ENCODE data around the gene GCNT2. TPM values are rescaled to one million over a fixed set of nuclear protein-coding genes. Genes with fewer than 3 reads are reported as not detected.

Gene GCNT2
- total and polyA plus RNA-seq, 2 of the 8 experiments (the other 6 are each of a cell fraction or from before 2014, with no cell fraction given) = 19.3 to 52.5 TPM

DNA sequence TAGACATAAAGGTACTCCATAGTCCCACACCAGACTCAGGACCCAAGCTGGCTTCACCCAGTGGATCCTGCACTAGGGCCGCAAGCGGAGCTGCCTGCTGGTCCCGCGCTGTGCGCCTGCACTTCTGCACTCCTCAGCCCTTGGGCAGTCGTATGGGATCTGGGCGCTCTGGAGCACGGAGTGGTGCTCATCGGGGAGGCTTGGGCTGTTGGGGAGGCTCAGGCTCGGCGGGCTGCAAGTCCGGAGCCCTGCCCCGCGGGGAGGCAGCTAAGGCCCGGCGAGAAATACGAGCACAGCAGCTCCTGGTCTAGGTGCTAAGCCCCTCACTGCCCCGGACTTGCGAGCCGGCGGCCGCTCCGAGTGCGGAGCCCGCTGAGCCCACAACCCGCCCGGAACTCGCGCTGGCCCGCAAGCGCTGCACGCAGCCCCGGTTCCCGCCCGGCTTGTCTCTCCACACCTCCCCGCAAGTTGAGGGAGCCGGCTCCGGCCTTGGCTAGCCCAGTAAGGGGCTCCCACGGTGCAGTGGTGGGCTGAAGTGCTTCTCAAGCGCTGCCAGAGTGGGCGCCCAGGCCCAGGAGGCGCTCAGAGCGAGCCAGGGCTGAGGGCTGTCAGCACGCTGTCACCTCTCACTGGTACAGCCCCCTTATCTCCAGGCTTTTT is 33.4 kb upstream of the GCNT2 start (continued):
- TF ChIP-seq TAF7 (optimal IDR thresholded peaks at IDR 0.05; ENCODE audit: borderline replicate concordance, low read depth, low read length) (no peak), NANOG (IDR thresholded peaks at IDR 0.05; ENCODE audit: insufficient read depth, low read depth, low read length, poor library complexity, severe bottlenecking) (no peak), TCF12 (IDR thresholded peaks at IDR 0.05; ENCODE audit: low read depth, low read length) (no peak)
- TF ChIP-seq, protein P1, sequence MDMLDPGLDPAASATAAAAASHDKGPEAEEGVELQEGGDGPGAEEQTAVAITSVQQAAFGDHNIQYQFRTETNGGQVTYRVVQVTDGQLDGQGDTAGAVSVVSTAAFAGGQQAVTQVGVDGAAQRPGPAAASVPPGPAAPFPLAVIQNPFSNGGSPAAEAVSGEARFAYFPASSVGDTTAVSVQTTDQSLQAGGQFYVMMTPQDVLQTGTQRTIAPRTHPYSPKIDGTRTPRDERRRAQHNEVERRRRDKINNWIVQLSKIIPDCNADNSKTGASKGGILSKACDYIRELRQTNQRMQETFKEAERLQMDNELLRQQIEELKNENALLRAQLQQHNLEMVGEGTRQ (IDR thresholded peaks at IDR 0.05; ENCODE audit: low read length) = no peak
- TF ChIP-seq, protein P2, sequence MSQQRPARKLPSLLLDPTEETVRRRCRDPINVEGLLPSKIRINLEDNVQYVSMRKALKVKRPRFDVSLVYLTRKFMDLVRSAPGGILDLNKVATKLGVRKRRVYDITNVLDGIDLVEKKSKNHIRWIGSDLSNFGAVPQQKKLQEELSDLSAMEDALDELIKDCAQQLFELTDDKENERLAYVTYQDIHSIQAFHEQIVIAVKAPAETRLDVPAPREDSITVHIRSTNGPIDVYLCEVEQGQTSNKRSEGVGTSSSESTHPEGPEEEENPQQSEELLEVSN (IDR thresholded peaks at IDR 0.05) = peak; percentile 77
